Measurements from ENCODE around the gene LRRC8D. TPM values are rescaled to one million over a fixed set of nuclear protein-coding genes. Genes with fewer than 3 reads are reported as not detected.

The LRRC8D gene
- total and polyA plus RNA-seq, 9 of the 15 experiments (the other 6 are each of a cell fraction or from before 2014, with no cell fraction given) = 3.4 to 53.9 (median 15.9) TPM

- TF ChIP-seq RNF219 (CRISPR knock-in tag; IDR thresholded peaks at IDR 0.05) = no peak
- TF ChIP-seq ZNF184 (CRISPR knock-in tag; IDR thresholded peaks at IDR 0.05) = no peak
- no peak for TF ChIP-seq ZNF707 (CRISPR knock-in tag; conservative IDR thresholded peaks at IDR 0.05)
- no peak for TF ChIP-seq SRSF9 (IDR thresholded peaks at IDR 0.05; ENCODE audit: borderline replicate concordance, low read depth, low read length)
- no peak for TF ChIP-seq CEBPG (CRISPR knock-in tag; IDR thresholded peaks at IDR 0.05)
- no peak for TF ChIP-seq CEBPG (tag; conservative IDR thresholded peaks at IDR 0.05 in 1 of 2, IDR thresholded peaks at IDR 0.05 in 1 of 2)
- TF ChIP-seq L3MBTL2 (IDR thresholded peaks at IDR 0.05) = no peak
- TF ChIP-seq ZBTB40 (IDR thresholded peaks at IDR 0.05) = peak; percentile 33; the same call in 1 of the 2 replicates
- no peak for TF ChIP-seq ZBTB40 (CRISPR knock-in tag; IDR thresholded peaks at IDR 0.05)
- TF ChIP-seq TCF3 (CRISPR knock-in tag; IDR thresholded peaks at IDR 0.05) = peak; percentile 90
- peak; percentile 90 for TF ChIP-seq DPF2 (IDR thresholded peaks at IDR 0.05)
- no peak for TF ChIP-seq ILK (tag; IDR thresholded peaks at IDR 0.05; ENCODE audit: borderline replicate concordance, low read depth)
- no peak for TF ChIP-seq ZKSCAN3 (CRISPR knock-in tag; IDR thresholded peaks at IDR 0.05)
- TF ChIP-seq ZNF239 (CRISPR knock-in tag; IDR thresholded peaks at IDR 0.05) = no peak
- no peak for TF ChIP-seq NONO (IDR thresholded peaks at IDR 0.05; ENCODE audit: low read depth in 2 of 2, low read length in 1 of 2)
- 0 out of 2 replicates have a peak, but pooled peaks have one; percentile 18 for TF ChIP-seq ZEB2 (IDR thresholded peaks at IDR 0.05)
- no peak for TF ChIP-seq SPI1 (IDR thresholded peaks at IDR 0.05; ENCODE audit: borderline replicate concordance, low read depth, low read length)
These were observed 3.0 kb downstream of the LRRC8D start (continued) for GRCh38 chr1:89823679-89824292.
